ENCODE results near the gene GGTLC2.
"Not testable (repeated sequence)": the region's sequence is repeated elsewhere in the genome, so short reads cannot be mapped to it uniquely, and the experiment has no call there.

Gene GGTLC2

GRCh38 chr22:22618448-22618847 lies 26.0 kb upstream of the GGTLC2 start:
- no peak for TF ChIP-seq EZH2phosphoT487 (IDR thresholded peaks at IDR 0.05; ENCODE audit: low read depth)
- TF ChIP-seq CTCF (IDR thresholded peaks at IDR 0.05; ENCODE audit: low read depth, low read length) = no peak
- H3K4me3 ChIP-seq (ENCODE audit: low read length) = no peak overlapping the region
- no peaks in the 10 kb centered on the region for H3K36me3 ChIP-seq (replicated peaks; ENCODE audit: low read depth, low read length)
- peaks cover 56% of the 10 kb centered on the region for H3K4me1 ChIP-seq (ENCODE audit: low read length)
- H3K27me3 ChIP-seq (ENCODE audit: low read depth, low read length) = no peaks in the 10 kb centered on the region
- H3K27ac ChIP-seq (ENCODE audit: low read length) = no peak overlapping the region
- peak overlapping the region; percentile 8; the same call in 1 of the 2 replicates for H3K4me2 ChIP-seq (ENCODE audit: low read length)
- no peaks in the 10 kb centered on the region for H3K79me2 ChIP-seq (ENCODE audit: low read length)
- no peaks in the 10 kb centered on the region for H4K20me1 ChIP-seq (ENCODE audit: insufficient read depth, low read length)
- H3K9ac ChIP-seq (ENCODE audit: low read length) = no peak overlapping the region
- no peak overlapping the region for H2AFZ ChIP-seq (ENCODE audit: low read depth, low read length)
- H3K9me3 ChIP-seq (ENCODE audit: insufficient read depth, low read length) = no peaks in the 10 kb centered on the region

DNA sequence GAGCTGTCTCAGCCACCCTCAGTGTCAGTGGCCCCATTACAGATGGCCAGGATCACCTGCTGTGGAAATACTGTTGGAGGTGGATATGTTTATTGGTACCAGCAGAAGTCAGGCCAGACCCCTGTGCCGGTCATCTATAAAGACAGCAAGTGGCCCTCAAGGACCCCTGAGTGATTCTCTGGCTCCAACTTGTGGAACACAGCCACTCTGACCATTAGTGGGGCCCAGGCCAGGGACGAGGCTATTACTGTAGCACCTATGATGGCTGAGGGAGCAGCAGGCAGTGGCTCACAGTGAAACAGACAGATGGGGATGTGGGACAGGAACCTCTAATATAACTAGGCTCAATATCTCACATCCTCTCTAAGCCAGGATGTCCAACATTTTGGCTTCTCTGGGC lies 25.5 kb upstream of the GGTLC2 start:
- Histone ChIP-seq H4K20me1 (ENCODE audit: insufficient read depth, low read length) (no peaks in the 10 kb centered on the region), H3K4me3 (ENCODE audit: low read length) (no peak overlapping the region), H3K4me1 (ENCODE audit: low read length) (peaks cover 56% of the 10 kb centered on the region), H3K9ac (ENCODE audit: low read length) (no peak overlapping the region), H3K27ac (ENCODE audit: low read length) (no peak overlapping the region), H3K79me2 (ENCODE audit: low read length) (no peaks in the 10 kb centered on the region), H3K27me3 (ENCODE audit: low read depth, low read length) (no peaks in the 10 kb centered on the region), H2AFZ (ENCODE audit: low read depth, low read length) (no peak overlapping the region), H3K9me3 (ENCODE audit: insufficient read depth, low read length) (no peaks in the 10 kb centered on the region), H3K4me2 (ENCODE audit: low read length) (peak overlapping the region; percentile 8; the same call in 1 of the 2 replicates), H3K36me3 (replicated peaks; ENCODE audit: low read depth, low read length) (no peaks in the 10 kb centered on the region)
- no peak for TF ChIP-seq EZH2phosphoT487 (IDR thresholded peaks at IDR 0.05; ENCODE audit: low read depth)
- no peak for TF ChIP-seq CTCF (IDR thresholded peaks at IDR 0.05; ENCODE audit: low read depth, low read length)

DNA sequence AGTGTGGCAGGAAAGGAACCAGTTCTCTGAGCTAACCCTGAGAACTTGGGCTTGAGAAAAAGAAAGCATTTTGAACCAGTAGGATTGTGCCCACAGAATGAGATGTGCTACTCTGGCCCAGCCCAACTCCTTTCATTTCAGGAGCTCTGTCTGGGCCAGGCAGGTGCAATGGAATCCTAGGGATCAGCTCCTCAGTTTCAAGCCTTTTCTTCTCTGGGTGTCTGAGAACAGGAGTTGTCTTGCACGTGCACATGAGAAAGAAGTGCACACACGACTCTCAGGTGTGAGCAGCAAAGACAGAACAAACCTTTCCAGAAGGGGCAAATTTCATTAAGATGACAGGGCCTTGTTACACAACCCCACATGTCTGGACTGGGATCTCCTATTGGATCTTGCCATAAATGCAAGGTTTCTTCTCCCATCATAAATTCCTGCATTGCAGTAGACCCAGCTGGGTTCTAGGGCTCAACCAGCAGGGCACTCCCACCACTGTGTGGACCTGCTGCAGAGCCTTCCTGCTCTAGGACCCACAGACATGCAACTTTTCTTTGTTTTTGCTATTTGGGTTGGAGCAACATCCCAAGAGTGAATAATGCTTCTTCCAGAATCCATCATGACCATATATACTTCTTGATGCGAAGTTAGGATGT lies 24.5 kb upstream of the GGTLC2 start:
- H2AFZ ChIP-seq (ENCODE audit: low read depth, low read length) = no peak overlapping the region
- H3K27me3 ChIP-seq (ENCODE audit: low read depth, low read length) = no peaks in the 10 kb centered on the region
- H3K4me3 ChIP-seq (ENCODE audit: low read length) = no peak overlapping the region
- H3K9ac ChIP-seq (ENCODE audit: low read length) = no peak overlapping the region
- no peaks in the 10 kb centered on the region for H3K79me2 ChIP-seq (ENCODE audit: low read length)
- H3K9me3 ChIP-seq (ENCODE audit: insufficient read depth, low read length) = no peaks in the 10 kb centered on the region
- no peak for TF ChIP-seq CTCF (IDR thresholded peaks at IDR 0.05; ENCODE audit: low read depth, low read length)
- TF ChIP-seq EZH2phosphoT487 (IDR thresholded peaks at IDR 0.05; ENCODE audit: low read depth) = no peak
- peaks cover 46% of the 10 kb centered on the region for H3K4me1 ChIP-seq (ENCODE audit: low read length)
- H3K27ac ChIP-seq (ENCODE audit: low read length) = no peak overlapping the region
- no peak overlapping the region for H3K4me2 ChIP-seq (ENCODE audit: low read length)
- no peaks in the 10 kb centered on the region for H3K36me3 ChIP-seq (replicated peaks; ENCODE audit: low read depth, low read length)
- H4K20me1 ChIP-seq (ENCODE audit: insufficient read depth, low read length) = no peaks in the 10 kb centered on the region

- not testable (repeated sequence) for H3K27me3 ChIP-seq (ENCODE audit: low read depth, low read length); H4K20me1 ChIP-seq (ENCODE audit: insufficient read depth, low read length); H2AFZ ChIP-seq (ENCODE audit: low read depth, low read length); H3K4me1 ChIP-seq (ENCODE audit: low read length); H3K79me2 ChIP-seq (ENCODE audit: low read length); H3K9ac ChIP-seq (ENCODE audit: low read length); H3K27ac ChIP-seq (ENCODE audit: low read length); H3K4me3 ChIP-seq (ENCODE audit: low read length); H3K36me3 ChIP-seq (replicated peaks; ENCODE audit: low read depth, low read length); H3K9me3 ChIP-seq (ENCODE audit: insufficient read depth, low read length); H3K4me2 ChIP-seq (ENCODE audit: low read length)
These were observed 15.6 kb upstream of the GGTLC2 start for GRCh38 chr22:22628546-22629495.

DNA sequence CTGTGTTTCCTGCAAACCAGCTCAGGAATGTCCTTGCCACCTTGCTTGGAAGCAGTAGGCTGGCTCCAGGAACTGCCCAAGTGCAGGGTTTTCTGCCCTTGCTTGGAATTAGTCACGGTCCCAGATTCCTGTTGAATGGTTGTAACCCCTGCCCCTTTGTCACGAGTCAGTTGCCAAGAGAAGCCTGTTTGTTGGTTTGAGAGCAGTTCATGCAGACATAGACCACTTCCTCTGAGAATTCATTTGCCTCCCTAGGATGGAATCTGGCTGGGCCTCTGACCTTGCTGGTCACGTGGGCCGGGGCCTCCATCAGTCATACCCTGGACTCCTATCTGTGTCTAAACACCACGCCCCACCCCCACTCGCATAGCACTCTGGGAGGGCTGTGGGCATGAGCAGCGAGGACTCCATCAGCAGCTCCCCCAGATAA lies 13.2 kb upstream of the GGTLC2 start:
- not testable (repeated sequence) for H3K36me3 ChIP-seq (replicated peaks; ENCODE audit: low read depth, low read length); H3K27ac ChIP-seq (ENCODE audit: low read length); H3K9me3 ChIP-seq (ENCODE audit: insufficient read depth, low read length); H3K4me1 ChIP-seq (ENCODE audit: low read length); H3K79me2 ChIP-seq (ENCODE audit: low read length); H3K9ac ChIP-seq (ENCODE audit: low read length); H3K4me3 ChIP-seq (ENCODE audit: low read length); H2AFZ ChIP-seq (ENCODE audit: low read depth, low read length); H4K20me1 ChIP-seq (ENCODE audit: insufficient read depth, low read length); H3K4me2 ChIP-seq (ENCODE audit: low read length); H3K27me3 ChIP-seq (ENCODE audit: low read depth, low read length)

DNA sequence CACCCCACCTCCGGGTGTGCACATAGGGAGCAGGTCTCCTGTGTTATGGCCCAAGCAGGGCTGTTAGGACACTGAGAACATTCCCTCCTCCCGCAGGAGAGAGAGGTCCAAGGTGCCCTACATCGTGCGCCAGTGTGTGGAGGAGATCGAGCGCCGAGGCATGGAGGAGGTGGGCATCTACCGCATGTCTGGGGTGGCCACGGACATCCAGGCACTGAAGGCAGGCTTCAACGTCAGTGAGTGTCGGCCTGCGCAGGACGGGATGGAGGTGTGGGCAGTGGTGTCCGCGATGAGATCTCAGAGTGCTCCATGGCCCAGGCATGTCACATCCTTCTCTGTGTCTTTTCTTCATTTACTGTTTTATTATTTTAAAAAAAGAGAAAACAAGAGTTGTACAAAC lies 12.2 kb upstream of the GGTLC2 start:
- H3K27me3 ChIP-seq (ENCODE audit: low read depth, low read length); H3K4me3 ChIP-seq (ENCODE audit: low read length); H3K9me3 ChIP-seq (ENCODE audit: insufficient read depth, low read length); H2AFZ ChIP-seq (ENCODE audit: low read depth, low read length); H3K36me3 ChIP-seq (replicated peaks; ENCODE audit: low read depth, low read length); H4K20me1 ChIP-seq (ENCODE audit: insufficient read depth, low read length); H3K4me2 ChIP-seq (ENCODE audit: low read length); H3K9ac ChIP-seq (ENCODE audit: low read length); H3K4me1 ChIP-seq (ENCODE audit: low read length); H3K79me2 ChIP-seq (ENCODE audit: low read length); H3K27ac ChIP-seq (ENCODE audit: low read length): not testable (repeated sequence)

DNA sequence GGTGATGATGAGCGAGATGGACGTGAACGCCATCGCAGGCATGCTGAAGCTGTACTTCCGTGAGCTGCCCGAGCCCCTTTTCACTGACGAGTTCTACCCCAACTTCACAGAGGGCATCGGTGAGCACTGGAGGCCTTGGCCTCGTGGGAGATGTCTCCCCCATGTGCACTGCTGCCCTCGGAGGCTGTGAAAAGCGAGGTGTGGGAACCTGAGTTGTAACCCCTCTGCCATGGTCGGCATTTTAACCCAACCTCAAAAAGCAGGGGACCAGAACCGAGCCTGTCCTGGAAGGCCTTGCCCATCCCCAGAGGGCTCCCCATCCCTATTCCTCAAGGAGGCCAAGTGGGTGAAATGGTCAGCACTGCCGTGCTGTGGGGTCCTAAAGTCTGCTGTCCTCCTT lies 10.9 kb upstream of the GGTLC2 start:
- not testable (repeated sequence) for H3K27ac ChIP-seq (ENCODE audit: low read length); H3K9me3 ChIP-seq (ENCODE audit: insufficient read depth, low read length); H3K79me2 ChIP-seq (ENCODE audit: low read length); H3K27me3 ChIP-seq (ENCODE audit: low read depth, low read length); H2AFZ ChIP-seq (ENCODE audit: low read depth, low read length); H3K4me3 ChIP-seq (ENCODE audit: low read length); H3K4me1 ChIP-seq (ENCODE audit: low read length); H4K20me1 ChIP-seq (ENCODE audit: insufficient read depth, low read length); H3K4me2 ChIP-seq (ENCODE audit: low read length); H3K36me3 ChIP-seq (replicated peaks; ENCODE audit: low read depth, low read length); H3K9ac ChIP-seq (ENCODE audit: low read length)
